Adrenal gland (tissue), 12 donors: ENCODE results near the gene TCP11L2. TPM values are rescaled to one million over a fixed set of nuclear protein-coding genes. Genes with fewer than 3 reads are reported as not detected.
"Not testable (repeated sequence)": the region's sequence is repeated elsewhere in the genome, so short reads cannot be mapped to it uniquely, and the experiment has no call there.

ENCODE experiments used
- DNase-seq, 7 donors: peaks; one replicate each; pipeline ENCODE4 v3.0.0-alpha.2; 2019 to 2020
- H3K27ac ChIP-seq, 5 donors: fragments of 200-600 bp; sonication (generic) in 4 of 5; 1 replicate in 3 of 5; 2 replicates in 2 of 5; pipeline versions ENCODE4 v1.5.1 to v1.8.0; 2016 to 2020; ENCODE audit warnings: mild to moderate bottlenecking in 1 of 5
- H3K27me3 ChIP-seq: fragments of 200-600 bp; 2 replicates; pipeline ENCODE4 v1.8.0; 2021
- H3K36me3 ChIP-seq, 2 donors: fragments of 200-600 bp; replicated peaks in 1 of 2; 1 replicate in 1 of 2; 2 replicates in 1 of 2; pipeline versions ENCODE4 v1.5.1 to v1.8.0; 2018 to 2022
- H3K4me1 ChIP-seq, 2 donors: fragments of 200-600 bp; replicated peaks in 1 of 2; 1 replicate in 1 of 2; 2 replicates in 1 of 2; pipeline versions ENCODE4 v1.5.1 to v1.8.0; 2018 to 2021
- H3K4me3 ChIP-seq, 4 donors: fragments of 200-600 bp; sonication (generic) in 3 of 4; one replicate each; pipeline ENCODE4 v1.5.1; 2016 to 2018
- H3K9me3 ChIP-seq, 3 donors: fragments of 200-600 bp; sonication (generic) in 1 of 3; replicated peaks in 1 of 3; 1 replicate in 2 of 3; 2 replicates in 1 of 3; pipeline versions ENCODE4 v1.5.1 to v1.8.0; 2016 to 2021
- CTCF ChIP-seq, 6 experiments: fragments of 450-650 bp in 4 of 6; fragments of 200-600 bp in 2 of 6; sonication (generic) in 1 of 6; IDR thresholded peaks; 1 replicate in 5 of 6; 2 replicates in 1 of 6; pipeline versions ENCODE4 v1.5.1 to v1.8.0; 2016 to 2021; ENCODE audit warnings: antibody characterized with exemption in 6 of 6, mild to moderate bottlenecking in 2 of 6, moderate library complexity in 1 of 6
- POLR2A ChIP-seq, 2 donors: fragments of 450-650 bp; IDR thresholded peaks; one replicate each; pipeline ENCODE4 v1.6.1; 2017; ENCODE audit warnings: antibody characterized with exemption in 2 of 2, mild to moderate bottlenecking in 2 of 2, moderate library complexity in 1 of 2
- WGBS, 4 donors: extraction: QIAGEN DNeasy Blood & Tissue Kit in 2 of 4; methylation state at CpG; one replicate each; pipeline versions ENCODE4 v1.1.5 to v1.1.7; 2013 to 2017; 5-methylcytosine and 5-hydroxymethylcytosine counted together
- intact Hi-C, 2 donors: fragments of 100-400 bp; cut with DNase I; formaldehyde crosslinking; loops; one replicate each; pipeline versions ENCODE4 v1.14.1 to v1.15.0; 2022 to 2023
- polyA plus RNA-seq, 3 donors: library from polyadenylated mRNA; stranded (reverse); fragments of 200-250 nt in 2 of 3; fragments of 350-450 nt in 1 of 3; fragmentation: Illumina TruSeq in 1 of 3; extraction: RNeasy Lipid Tissue Mini Kit (QIAGEN cat#74804) in 1 of 3; gene quantifications; one replicate each; pipeline ENCODE4 v1.2.3, GENCODE V29; 2013 to 2014
- total RNA-seq, 9 donors: library from RNA; depleted of rRNA in 4 of 9; stranded (reverse); fragments of >200 nt in 4 of 9; fragments of 120-200 nt in 1 of 9; fragmentation: NEBNext Ultra II Directional in 1 of 9; extraction: Animal tissue kit (Norgen Biotek cat#: 25700) in 1 of 9; gene quantifications; one replicate each; pipeline versions ENCODE4 v1.1.0 to v1.2.4, GENCODE V29; 2013 to 2023
- donor health status: healthy with polysubstance abuse.
- donor health status: Bipolar disorder and iron deficiency.
- donor health status: DM: yes; HTN: yes; CAD: no.
- donor health status: DM: no; HTN: no; CAD: no.
- donor health status: DM: no; HTN: no; CAD: no.
- donor health status: DM: yes; HTN: yes; CAD: no.

The TCP11L2 gene
- total and polyA plus RNA-seq, 12 donors = 2.3 to 70.4 (median 37.5) TPM

GRCh38 chr12:106308611-106309010, 6.1 kb downstream of the TCP11L2 start:
- H3K4me1 ChIP-seq = peaks cover 19 to 31% of the 10 kb centered on the region in 2 donors
- intact Hi-C loops = loop anchor here in 1 of 2 donors (10.0 kb wide), 1 partner anchor 46 kb away; the partner anchor contains the start of gene POLR3B
- H3K4me3 ChIP-seq = no peak overlapping the region
- 88 to 96% (median 94%) methylated on average over 3 of the region's 3 CpGs for WGBS, 4 donors
- DNase-seq = no peak
- no peaks in the 10 kb centered on the region for H3K27me3 ChIP-seq
- H3K36me3 ChIP-seq = no peaks in the 10 kb centered on the region
- TF ChIP-seq POLR2A (IDR thresholded peaks at IDR 0.05) (no peak), CTCF (IDR thresholded peaks at IDR 0.05) (no peak)
- no peak overlapping the region for H3K27ac ChIP-seq
- H3K9me3 ChIP-seq = no peaks in the 10 kb centered on the region

- intact Hi-C loops = loop anchor here in 1 of 2 donors (10.0 kb wide), 1 partner anchor 45 kb away; the partner anchor contains the start of gene POLR3B
Observed at GRCh38 chr12:106309671-106310505, 7.4 kb downstream of the TCP11L2 start.

GRCh38 chr12:106310687-106311086, 8.2 kb downstream of the TCP11L2 start:
- no peak for DNase-seq
- Histone ChIP-seq H3K27me3 (no peaks in the 10 kb centered on the region), H3K4me3 (no peak overlapping the region), H3K36me3 (peaks cover 0 to 11% of the 10 kb centered on the region in 2 donors), H3K27ac (peak overlapping the region in 1 of 5 donors; percentile 15), H3K4me1 (peaks cover 7 to 15% of the 10 kb centered on the region in 2 donors), H3K9me3 (no peaks in the 10 kb centered on the region)
- intact Hi-C loops = no loop called here
- 74 to 84% (median 82%) methylated on average over 5 of the region's 5 CpGs for WGBS, 4 donors
- no peak for TF ChIP-seq POLR2A (IDR thresholded peaks at IDR 0.05)
- TF ChIP-seq CTCF (IDR thresholded peaks at IDR 0.05) = no peak

More at GRCh38 chr12:106309671-106310505, 7.4 kb downstream of the TCP11L2 start:
- Histone ChIP-seq H3K27ac (peak overlapping the region in 1 of 5 donors; percentile 15), H3K27me3 (no peaks in the 10 kb centered on the region), H3K9me3 (no peaks in the 10 kb centered on the region), H3K4me3 (no peak overlapping the region), H3K36me3 (peaks cover 0 to 4% of the 10 kb centered on the region in 2 donors), H3K4me1 (peaks cover 7 to 18% of the 10 kb centered on the region in 2 donors)
- TF ChIP-seq CTCF (IDR thresholded peaks at IDR 0.05) (no peak), POLR2A (IDR thresholded peaks at IDR 0.05) (no peak)
- DNase-seq = peak in 6 of 7 donors; percentile 49 to 70 (median 58)
- WGBS, 4 donors = 63 to 77% (median 70%) methylated on average over 6 to 7 of the region's 7 CpGs

GRCh38 chr12:106311139-106311538, 8.6 kb downstream of the TCP11L2 start:
- Histone ChIP-seq H3K4me1 (peaks cover 7 to 15% of the 10 kb centered on the region in 2 donors), H3K9me3 (no peaks in the 10 kb centered on the region), H3K4me3 (no peak overlapping the region), H3K36me3 (peaks cover 0 to 16% of the 10 kb centered on the region in 2 donors), H3K27me3 (no peaks in the 10 kb centered on the region), H3K27ac (no peak overlapping the region)
- intact Hi-C loops = no loop called here
- TF ChIP-seq POLR2A (IDR thresholded peaks at IDR 0.05) (no peak), CTCF (IDR thresholded peaks at IDR 0.05) (no peak)
- no peak for DNase-seq
- 60 to 70% (median 66%) methylated on average over 8 of the region's 8 CpGs for WGBS, 4 donors

- H3K4me3 ChIP-seq, H3K27me3 ChIP-seq, intact Hi-C loops, DNase-seq, H3K9me3 ChIP-seq, H3K27ac ChIP-seq: not testable (repeated sequence)
- Histone ChIP-seq H3K36me3 (peaks cover 0 to 20% of the 10 kb centered on the region in 2 donors), H3K4me1 (peaks cover 7 to 20% of the 10 kb centered on the region in 2 donors)
- WGBS, 4 donors = 65 to 85% (median 67%) methylated on average over 4 of the region's 4 CpGs
Observed at GRCh38 chr12:106313413-106313812, 10.9 kb downstream of the TCP11L2 start.
